Head of caudate nucleus (tissue), 42 donors: ENCODE results near the gene FOXK1.
"Not testable (repeated sequence)": the region's sequence is repeated elsewhere in the genome, so short reads cannot be mapped to it uniquely, and the experiment has no call there.

Source experiments
- DNase-seq, 42 donors: peaks; one replicate each; pipeline versions ENCODE4 v3.0.0 to v3.0.0-alpha.2; 2020 to 2021; ENCODE audit warnings: mixed read lengths in 7 of 42
- intact Hi-C: fragments of 100-400 bp; cut with DNase I; formaldehyde crosslinking; loops from one replicate; pipeline ENCODE4 v1.15.0; 2022

FOXK1 gene

GRCh38 chr7:4681886-4682620, at the start of gene FOXK1:
Gene FOXK1 (plus strand): TSS chr7:4682295. CDS start chr7:4682309, 14 bp downstream.
- peak in 41 of 42 donors; percentile 19 to 90 (median 81) for DNase-seq

GRCh38 chr7:4633012-4633411, 49.1 kb upstream of the FOXK1 start:
- no peak for DNase-seq
- intact Hi-C loops = no loop called here

More at GRCh38 chr7:4681886-4682620, at the start of gene FOXK1:
- intact Hi-C loops = loop anchor here (2.0 to 5.0 kb wide), 2 partner anchors 39 to 70 kb away; no protein-coding TSS in a partner anchor

- intact Hi-C loops = no loop called here
- no peak for DNase-seq
Measured at GRCh38 chr7:4634166-4634565, 47.9 kb upstream of the FOXK1 start.

GRCh38 chr7:4638781-4639575, 43.1 kb upstream of the FOXK1 start:
- no peak for DNase-seq

DNA sequence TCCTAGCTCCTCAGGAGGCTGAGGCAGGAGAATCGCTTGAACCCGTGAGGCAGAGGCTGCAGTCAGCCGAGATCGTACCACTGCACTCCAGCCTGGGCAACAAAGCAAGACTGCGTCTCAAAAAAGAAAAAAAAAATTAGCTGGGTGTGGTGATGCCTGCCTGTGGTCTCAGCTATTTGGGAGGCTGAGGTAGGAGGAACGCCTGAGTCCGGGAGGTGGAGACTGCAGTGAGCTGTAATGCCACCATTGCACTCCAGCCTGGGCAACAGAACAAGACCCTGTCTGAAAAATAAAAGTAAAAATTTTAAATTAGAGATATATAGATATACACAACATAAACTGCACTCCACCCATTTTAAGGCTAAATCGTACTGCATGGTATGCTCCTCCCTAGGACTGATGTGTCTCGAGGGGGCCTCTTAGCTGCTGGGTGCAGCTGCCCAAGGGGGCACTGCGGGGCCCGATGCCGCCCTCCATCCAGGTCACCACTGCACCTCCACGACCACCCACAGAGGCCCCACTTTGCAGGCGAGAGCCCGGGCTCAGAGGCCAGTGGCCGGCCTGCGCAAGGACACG, 40.9 kb upstream of the FOXK1 start:
- DNase-seq = peak in 4 of 42 donors; percentile 10 to 49 (median 39)
- intact Hi-C loops = loop anchor here (5.0 kb wide), 1 partner anchor 111 kb away; no protein-coding TSS in a partner anchor

More at GRCh38 chr7:4638781-4639575, 43.1 kb upstream of the FOXK1 start:
- intact Hi-C loops = no loop called here

- intact Hi-C loops = loop anchor here (2.0 to 5.0 kb wide), 2 partner anchors 41 to 110 kb away; partner anchors contain the start of gene FOXK1
- peak; percentile 60 to 94 (median 86) for DNase-seq
Measured at GRCh38 chr7:4641667-4642467, 40.2 kb upstream of the FOXK1 start.

GRCh38 chr7:4642468-4643203, 39.5 kb upstream of the FOXK1 start:
- intact Hi-C loops = loop anchor here (2.0 to 5.0 kb wide), 2 partner anchors 40 to 110 kb away; partner anchors contain the start of gene FOXK1
- DNase-seq = peak in 1 of 42 donors; percentile 17

DNA sequence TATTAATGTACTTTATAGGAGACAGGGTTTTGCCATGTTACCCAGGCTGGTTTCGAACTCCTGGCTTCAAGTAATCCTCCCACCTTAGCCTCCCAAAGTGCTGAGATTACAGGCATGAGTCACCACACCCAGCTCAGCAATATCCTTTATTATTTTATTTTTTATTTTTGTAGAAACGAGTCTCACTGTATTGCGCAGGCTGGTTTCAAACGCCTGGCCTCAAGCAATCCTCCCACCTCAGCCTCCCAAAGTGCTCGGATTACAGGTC, 39.0 kb upstream of the FOXK1 start:
- not testable (repeated sequence) for DNase-seq
- intact Hi-C loops = loop anchor here (2.0 to 5.0 kb wide), 2 partner anchors 40 to 109 kb away; partner anchors contain the start of gene FOXK1

DNA sequence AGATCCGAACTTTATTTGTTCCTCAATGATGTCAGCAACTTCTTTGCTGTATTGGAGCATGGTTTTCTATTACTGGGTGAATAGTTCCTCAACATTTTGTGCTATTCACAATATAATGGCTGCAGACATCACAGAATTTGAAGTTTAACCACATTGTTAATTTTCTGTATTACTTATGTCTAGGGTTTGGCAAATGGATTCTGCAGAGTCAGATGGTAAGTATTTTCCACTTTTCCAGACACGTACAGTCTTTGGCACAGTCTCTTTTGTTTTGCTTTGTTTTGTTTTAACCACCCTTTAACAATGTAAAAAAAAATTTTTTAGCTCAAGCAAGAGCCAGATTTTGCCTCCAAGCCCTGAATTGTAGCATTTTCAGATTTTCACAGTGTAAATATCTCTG, 36.8 kb upstream of the FOXK1 start:
- intact Hi-C loops = no loop called here
- no peak for DNase-seq

GRCh38 chr7:4648111-4648510, 34.0 kb upstream of the FOXK1 start:
- no peak for DNase-seq
- intact Hi-C loops = no loop called here

GRCh38 chr7:4650433-4651047, 31.6 kb upstream of the FOXK1 start:
- peak in 28 of 42 donors; percentile 14 to 63 (median 33) for DNase-seq

GRCh38 chr7:4653771-4654170, 28.3 kb upstream of the FOXK1 start:
- no peak for DNase-seq
- intact Hi-C loops = no loop called here

More at GRCh38 chr7:4650433-4651047, 31.6 kb upstream of the FOXK1 start:
- intact Hi-C loops = no loop called here

- intact Hi-C loops = no loop called here
- DNase-seq = no peak
Measured at GRCh38 chr7:4655311-4655710, 26.8 kb upstream of the FOXK1 start.

DNA sequence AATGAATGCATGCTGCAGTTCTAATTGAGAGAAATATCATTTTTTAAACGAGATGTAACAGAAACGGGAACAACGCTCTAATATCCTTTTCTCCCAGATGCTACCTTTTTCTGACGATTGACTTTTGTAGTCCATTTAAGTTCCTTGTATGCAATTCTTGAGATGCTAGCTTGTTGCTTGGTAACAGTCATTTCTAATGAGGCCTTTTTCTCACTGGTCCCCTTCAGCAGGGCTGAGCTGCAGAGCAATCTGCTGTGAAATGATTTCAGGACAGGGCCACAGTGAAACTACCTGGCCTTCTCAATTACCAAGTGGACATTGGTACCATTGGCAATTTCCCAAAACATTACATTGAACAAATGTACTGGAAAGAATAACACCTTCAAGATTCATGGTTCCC, 26.2 kb upstream of the FOXK1 start:
- intact Hi-C loops = no loop called here
- no peak for DNase-seq

DNA sequence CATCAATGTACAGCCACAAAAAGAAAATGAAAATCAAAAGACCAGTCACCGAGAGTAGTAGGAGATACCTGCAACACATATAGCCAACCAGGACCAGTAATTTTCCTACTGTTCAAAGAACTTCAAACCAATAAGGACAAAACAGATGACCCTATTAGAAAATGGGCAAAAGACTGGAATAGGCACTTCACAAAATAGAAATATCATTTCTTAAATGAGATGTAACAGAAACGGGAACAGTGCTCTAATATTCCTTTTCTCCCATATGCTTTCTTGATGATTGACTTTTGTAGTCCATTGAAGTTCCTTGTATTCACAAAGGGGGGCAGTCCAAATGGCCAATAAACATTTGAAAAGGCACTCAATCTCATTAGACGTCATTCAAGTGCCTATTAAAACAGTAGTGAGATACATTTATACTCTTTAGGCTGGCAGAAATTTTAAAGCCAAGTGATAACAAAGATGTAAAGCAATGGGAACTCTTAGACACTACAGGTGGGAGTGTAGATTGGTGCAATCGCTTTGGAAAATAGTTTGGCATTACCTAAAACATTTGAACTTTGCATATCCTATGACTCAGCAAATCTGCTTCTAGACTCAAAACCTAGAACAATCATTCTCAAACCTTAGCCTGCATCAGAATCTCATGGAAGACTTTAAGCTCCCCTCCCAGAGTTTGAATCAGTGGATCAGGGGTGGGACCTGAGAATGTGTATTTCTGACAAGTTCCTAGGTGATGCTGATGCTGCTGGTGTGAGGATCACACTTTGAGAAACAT, 24.3 kb upstream of the FOXK1 start:
- intact Hi-C loops = no loop called here
- no peak for DNase-seq

GRCh38 chr7:4659551-4660286, 22.4 kb upstream of the FOXK1 start:
- intact Hi-C loops = no loop called here
- no peak for DNase-seq
